ENCODE measurements around the gene UCP3. TPM values are rescaled to one million over a fixed set of nuclear protein-coding genes. Genes with fewer than 3 reads are reported as not detected.
A peak's percentile ranks its signal among the peaks of the same experiment; 100 is the strongest.

The UCP3 gene
- total and polyA plus RNA-seq, 4 donors: 0.07 to 1.3 (median 0.34) TPM

DNA sequence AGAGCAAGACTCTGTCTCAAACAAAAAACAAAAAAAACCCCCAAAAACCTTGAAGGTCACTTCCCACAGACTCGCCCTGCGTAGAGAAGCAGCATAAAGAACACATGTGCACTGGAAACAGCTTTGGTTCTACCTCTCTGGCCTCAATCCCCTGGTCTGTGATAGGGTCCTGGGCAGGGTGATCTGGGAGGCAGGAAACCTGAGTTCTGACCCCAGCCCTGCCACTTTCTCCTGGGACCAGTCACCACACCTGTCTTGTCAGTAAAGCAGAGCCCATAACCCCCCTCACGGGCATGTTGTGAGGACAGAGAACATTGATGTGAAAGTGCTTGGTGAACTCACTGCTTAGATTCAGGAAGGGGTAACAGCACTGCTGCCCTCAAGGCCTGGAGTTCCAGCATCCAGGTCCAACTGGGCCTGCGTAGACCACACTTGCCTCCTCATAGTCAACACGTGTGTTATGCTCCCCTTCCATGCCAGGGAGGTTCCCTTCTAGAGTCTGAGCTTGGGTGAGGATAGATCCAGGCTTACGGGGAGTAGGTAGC, 37.6 kb downstream of the UCP3 start:
- WGBS: 78% methylated on average over 6 of the region's 6 CpGs
- H3K27me3 ChIP-seq (ENCODE audit: control insufficient read depth in 4 of 4, insufficient read depth in 4 of 4, low read length in 3 of 4): no peaks in the 10 kb centered on the region
- no peak overlapping the region for H3K27ac ChIP-seq (ENCODE audit: low read depth in 1 of 2, low read length in 2 of 2)
- H3K4me3 ChIP-seq (ENCODE audit: low read depth in 1 of 3, low read length in 3 of 3): no peak overlapping the region
- TF ChIP-seq GABPA (IDR thresholded peaks at IDR 0.05 in 1 of 2, conservative IDR thresholded peaks at IDR 0.05 in 1 of 2) (no peak), SP1 (IDR thresholded peaks at IDR 0.05) (no peak), EGR1 (IDR thresholded peaks at IDR 0.05; ENCODE audit: low read depth in 2 of 2) (no peak)
- H3K9ac ChIP-seq (ENCODE audit: low read depth in 1 of 2, low read length in 2 of 2): no peak overlapping the region
- H3K4me1 ChIP-seq (ENCODE audit: control insufficient read depth in 4 of 4, insufficient read depth in 4 of 4, low read length in 3 of 4): no peaks in the 10 kb centered on the region
- DNase-seq (ENCODE audit: low spot score): no peak
- H3K9me3 ChIP-seq (ENCODE audit: control insufficient read depth in 4 of 4, low read length in 3 of 4): no peaks in the 10 kb centered on the region
- no peaks in the 10 kb centered on the region for H3K36me3 ChIP-seq (ENCODE audit: control insufficient read depth in 4 of 4, insufficient read depth in 3 of 4, low read depth in 1 of 4, low read length in 3 of 4)

DNA sequence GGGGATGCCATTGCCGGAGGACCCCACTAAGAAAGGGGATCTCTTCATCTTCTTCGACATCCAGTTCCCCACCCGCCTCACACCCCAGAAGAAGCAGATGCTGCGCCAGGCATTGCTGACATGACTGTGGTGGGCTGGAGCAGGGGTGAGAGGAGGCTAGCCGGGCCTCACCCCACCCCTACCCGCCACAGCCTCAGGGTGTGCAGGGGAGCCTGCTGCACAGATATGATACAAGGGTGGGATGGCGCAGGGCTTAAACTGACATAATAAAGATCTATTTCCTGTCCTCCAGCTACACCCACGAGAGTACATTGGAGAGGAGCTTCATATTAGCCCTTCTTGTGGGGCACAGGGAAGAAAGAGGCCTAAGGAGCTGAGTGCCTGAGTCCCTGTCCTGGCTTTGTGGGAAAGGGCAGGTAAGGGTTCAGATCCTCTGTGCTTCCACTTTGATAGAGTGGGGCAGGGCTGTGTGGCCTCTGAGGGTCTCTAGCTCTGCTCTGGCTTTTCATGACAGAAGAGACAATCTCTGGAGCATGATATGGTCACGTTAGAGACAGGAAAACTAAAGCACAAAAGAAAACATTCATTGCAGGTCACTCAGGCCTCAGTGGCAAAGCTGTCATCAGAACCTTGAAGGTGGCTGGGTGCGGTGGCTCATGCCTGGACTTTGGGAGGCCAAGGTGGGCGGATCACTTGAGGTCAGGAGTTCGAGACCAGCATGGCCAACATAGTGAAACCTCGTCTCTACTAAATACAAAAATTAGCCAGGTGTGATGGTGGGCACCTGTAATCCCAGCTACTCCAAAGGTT, 38.7 kb downstream of the UCP3 start:
- Histone ChIP-seq H3K27ac (ENCODE audit: low read depth in 1 of 2, low read length in 2 of 2) (no peak overlapping the region), H3K4me1 (ENCODE audit: control insufficient read depth in 4 of 4, insufficient read depth in 4 of 4, low read length in 3 of 4) (no peaks in the 10 kb centered on the region), H3K27me3 (ENCODE audit: control insufficient read depth in 4 of 4, insufficient read depth in 4 of 4, low read length in 3 of 4) (no peaks in the 10 kb centered on the region), H3K4me3 (ENCODE audit: low read depth in 1 of 3, low read length in 3 of 3) (no peak overlapping the region), H3K36me3 (ENCODE audit: control insufficient read depth in 4 of 4, insufficient read depth in 3 of 4, low read depth in 1 of 4, low read length in 3 of 4) (no peaks in the 10 kb centered on the region), H3K9ac (ENCODE audit: low read depth in 1 of 2, low read length in 2 of 2) (no peak overlapping the region), H3K9me3 (ENCODE audit: control insufficient read depth in 4 of 4, low read length in 3 of 4) (no peaks in the 10 kb centered on the region)
- 82% methylated on average over 13 of the region's 13 CpGs for WGBS
- TF ChIP-seq FOXA2 (IDR thresholded peaks at IDR 0.05) (no peak), RAD21 (IDR thresholded peaks at IDR 0.05) (no peak), FOXA1 (IDR thresholded peaks at IDR 0.05) (no peak), GABPA (IDR thresholded peaks at IDR 0.05 in 1 of 2, conservative IDR thresholded peaks at IDR 0.05 in 1 of 2) (no peak)
- DNase-seq (ENCODE audit: low spot score): peak; percentile 69

GRCh38 chr11:73969091-73969490, 39.8 kb downstream of the UCP3 start:
- H3K9ac ChIP-seq (ENCODE audit: low read depth in 1 of 2, low read length in 2 of 2): no peak overlapping the region
- DNase-seq (ENCODE audit: low spot score): no peak
- TF ChIP-seq RXRA (IDR thresholded peaks at IDR 0.05) (no peak), GABPA (IDR thresholded peaks at IDR 0.05 in 1 of 2, conservative IDR thresholded peaks at IDR 0.05 in 1 of 2) (no peak), MAX (IDR thresholded peaks at IDR 0.05) (no peak), HNF4G (IDR thresholded peaks at IDR 0.05) (no peak), CTCF (IDR thresholded peaks at IDR 0.05; ENCODE audit: low read depth, low read length, missing input control) (no peak), HNF4A (conservative IDR thresholded peaks at IDR 0.05) (no peak), FOXA2 (IDR thresholded peaks at IDR 0.05) (no peak), SP1 (IDR thresholded peaks at IDR 0.05) (no peak), NR2F2 (IDR thresholded peaks at IDR 0.05) (no peak), YY1 (IDR thresholded peaks at IDR 0.05) (no peak)
- H3K4me1 ChIP-seq (ENCODE audit: control insufficient read depth in 4 of 4, insufficient read depth in 4 of 4, low read length in 3 of 4): peaks cover 0 to 6% (median 1%) of the 10 kb centered on the region in 4 donors
- no peak overlapping the region for H3K4me3 ChIP-seq (ENCODE audit: low read depth in 1 of 3, low read length in 3 of 3)
- no peaks in the 10 kb centered on the region for H3K36me3 ChIP-seq (ENCODE audit: control insufficient read depth in 4 of 4, insufficient read depth in 3 of 4, low read depth in 1 of 4, low read length in 3 of 4)
- no peak overlapping the region for H3K27ac ChIP-seq (ENCODE audit: low read depth in 1 of 2, low read length in 2 of 2)
- no peaks in the 10 kb centered on the region for H3K9me3 ChIP-seq (ENCODE audit: control insufficient read depth in 4 of 4, low read length in 3 of 4)
- H3K27me3 ChIP-seq (ENCODE audit: control insufficient read depth in 4 of 4, insufficient read depth in 4 of 4, low read length in 3 of 4): no peaks in the 10 kb centered on the region
- WGBS: 71% methylated on average over 2 of the region's 2 CpGs
